OCI-LY7 (cell line): ENCODE measurements around the gene PSMG2. TPM values are rescaled to one million over a fixed set of nuclear protein-coding genes. Genes with fewer than 3 reads are reported as not detected.
A peak's percentile ranks its signal among the peaks of the same experiment; 100 is the strongest.

Experiments
- BruUV-seq: library from RNA; stranded (reverse); fragments of 400-500 nt; replicated peaks from 2 replicates; lab custom pipeline; 2021; lab: Mats Ljungman, UMichigan
- CTCF ChIA-PET: fragments of 300-600 bp; sonication (Branson Sonifier 250); formaldehyde crosslinking; loops from one replicate; lab custom pipeline; 2022; ENCODE audit warnings: antibody characterized with exemption; ENCODE audit not compliant: unreplicated experiment; lab: Charles Lee
- POLR2A ChIA-PET: fragments of 300-600 bp; sonication (Branson Sonifier 250); formaldehyde crosslinking; loops from one replicate; lab custom pipeline; 2022; ENCODE audit warnings: antibody characterized with exemption; lab: Charles Lee
- DNase-seq: peaks from one replicate; pipeline ENCODE4 v3.0.0-alpha.2; 2015; ENCODE audit warnings: low spot score
- H2AFZ ChIP-seq: fragments of 200-600 bp; sonication (generic), shearing (Covaris generic); 2 replicates; pipeline ENCODE4 v1.6.1; 2014; ENCODE audit warnings: mild to moderate bottlenecking, antibody characterized with exemption, low read length, moderate library complexity
- H3K27ac ChIP-seq: fragments of 200-600 bp; sonication (generic); 2 replicates; pipeline ENCODE4 v1.5.1; 2014; ENCODE audit warnings: mixed run types, low read depth, mild to moderate bottlenecking, moderate library complexity, low read length, inconsistent platforms; ENCODE audit not compliant: poor library complexity, severe bottlenecking
- H3K36me3 ChIP-seq: fragments of 200-600 bp; sonication (generic); 2 replicates; pipeline ENCODE4 v1.6.1; 2014; ENCODE audit warnings: mild to moderate bottlenecking, antibody characterized with exemption, low read length, moderate library complexity, mixed read lengths; ENCODE audit not compliant: insufficient read depth
- H3K4me1 ChIP-seq: fragments of 200-600 bp; sonication (generic); 2 replicates; pipeline ENCODE4 v1.5.1; 2014; ENCODE audit warnings: mild to moderate bottlenecking, low read length; ENCODE audit not compliant: insufficient read depth, poor library complexity, severe bottlenecking
- H3K4me2 ChIP-seq: fragments of 200-600 bp; sonication (generic); 2 replicates; pipeline ENCODE4 v1.6.1; 2014; ENCODE audit warnings: mild to moderate bottlenecking, low read length
- H3K4me3 ChIP-seq: fragments of 200-600 bp; sonication (generic); 2 replicates; pipeline ENCODE4 v1.5.1; 2014; ENCODE audit warnings: mild to moderate bottlenecking, low read depth, low read length; ENCODE audit not compliant: poor library complexity, severe bottlenecking
- H3K79me2 ChIP-seq: fragments of 200-600 bp; sonication (generic); 2 replicates; pipeline ENCODE4 v1.6.1; 2016; ENCODE audit warnings: low read depth, mild to moderate bottlenecking, low read length, moderate library complexity, mixed read lengths; ENCODE audit not compliant: insufficient read depth
- H3K9me2 ChIP-seq: fragments of 200-600 bp; sonication (generic); 2 replicates; pipeline ENCODE4 v1.6.1; 2016; ENCODE audit warnings: mild to moderate bottlenecking, low read length, mixed read lengths; ENCODE audit not compliant: insufficient read depth
- H3K9me3 ChIP-seq: fragments of 200-600 bp; sonication (generic); 2 replicates; pipeline ENCODE4 v1.6.1; 2014; ENCODE audit warnings: mild to moderate bottlenecking, mixed run types, low read length, mixed read lengths
- H4K20me1 ChIP-seq: fragments of 200-600 bp; sonication (generic); 2 replicates; pipeline ENCODE4 v1.6.1; 2014; ENCODE audit warnings: mild to moderate bottlenecking, antibody characterized with exemption, low read length, moderate library complexity, mixed read lengths; ENCODE audit not compliant: insufficient read depth
- CTCF ChIP-seq: fragments of 200-600 bp; sonication (generic); conservative IDR thresholded peaks from 2 replicates; pipeline ENCODE4 v1.5.1; 2014; ENCODE audit warnings: mild to moderate bottlenecking, antibody characterized with exemption, low read length, moderate library complexity, mixed read lengths
- EZH2phosphoT487 ChIP-seq: fragments of 200-600 bp; sonication (generic); IDR thresholded peaks from 2 replicates; pipeline ENCODE4 v1.6.1; 2018; ENCODE audit warnings: low read depth, borderline replicate concordance, mild to moderate bottlenecking, mixed run types, antibody characterized with exemption, low read length, moderate library complexity, mixed read lengths
- intact Hi-C: fragments of 100-400 bp; cut with micrococcal nuclease; formaldehyde crosslinking; loops from one replicate; pipeline ENCODE4 v1.10.0; 2022; ENCODE audit not compliant: unreplicated experiment
- total RNA-seq, 2 experiments: library from RNA; depleted of rRNA in 1 of 2; stranded (reverse); fragments of >200 nt in 1 of 2; shearing (Covaris generic) in 1 of 2; gene quantifications; 2 replicates each; pipeline ENCODE4 v1.2.3, GENCODE V29; 2014 to 2022

PSMG2 gene
- total RNA-seq, 2 experiments from 2014 or later, result 69.2 to 98.8 TPM

GRCh38 chr18:12744103-12744502, 41.3 kb downstream of the PSMG2 start:
- Histone ChIP-seq H3K27ac (no peak overlapping the region), H3K9me3 (no peaks in the 10 kb centered on the region), H3K4me1 (peaks cover 18% of the 10 kb centered on the region), H2AFZ (no peak overlapping the region), H4K20me1 (no peaks in the 10 kb centered on the region), H3K4me3 (no peak overlapping the region), H3K9me2 (no peaks in the 10 kb centered on the region), H3K79me2 (no peaks in the 10 kb centered on the region), H3K4me2 (no peak overlapping the region), H3K36me3 (no peaks in the 10 kb centered on the region)
- TF ChIP-seq EZH2phosphoT487, result no peak
- peak; percentile 94 for TF ChIP-seq CTCF
- intact Hi-C loops, result loop anchor here (1.0 to 5.0 kb wide), 4 partner anchors 52 to 413 kb away; no protein-coding TSS in a partner anchor
- ChIA-PET POLR2A (interaction anchor here (0.6 to 1.2 kb wide), 3 partner anchors 22 to 149 kb away, joined by 3 read pairs; no protein-coding TSS in a partner anchor), CTCF (interaction anchor here (0.6 to 1.5 kb wide), 3 partner anchors 159 to 190 kb away, joined by 3 read pairs; no protein-coding TSS in a partner anchor)
- no TSS peak for BruUV-seq
- peak; percentile 74 for DNase-seq

- no TSS peak for BruUV-seq
- no peaks in the 10 kb centered on the region for H3K36me3 ChIP-seq
- H3K27ac ChIP-seq, result no peak overlapping the region
- no peak overlapping the region for H3K4me3 ChIP-seq
- no peaks in the 10 kb centered on the region for H3K79me2 ChIP-seq
- ChIA-PET POLR2A (interaction anchor here (0.5 to 1.1 kb wide), 3 partner anchors 24 to 138 kb away, joined by 3 to 7 read pairs (median 3); partner anchors contain the start of gene PTPN2), CTCF (interaction anchor here (0.5 to 1.1 kb wide), 2 partner anchors 189 to 404 kb away, joined by 3 read pairs; no protein-coding TSS in a partner anchor)
- no peaks in the 10 kb centered on the region for H4K20me1 ChIP-seq
- H3K9me3 ChIP-seq, result no peaks in the 10 kb centered on the region
- intact Hi-C loops, result no loop called here
- H3K4me1 ChIP-seq, result peaks cover 29% of the 10 kb centered on the region
- peak overlapping the region; percentile 25 for H3K4me2 ChIP-seq
- no peak for DNase-seq
- peak overlapping the region; percentile 24; the same call in 1 of the 2 replicates for H2AFZ ChIP-seq
- TF ChIP-seq CTCF, result no peak
- TF ChIP-seq EZH2phosphoT487, result no peak
- H3K9me2 ChIP-seq, result no peaks in the 10 kb centered on the region
These were observed 42.4 kb downstream of the PSMG2 start for GRCh38 chr18:12745095-12745795.
